H1 (cell line): ENCODE measurements around the gene MS4A6A. TPM values are rescaled to one million over a fixed set of nuclear protein-coding genes. Genes with fewer than 3 reads are reported as not detected.
"Not testable (repeated sequence)": the region's sequence is repeated elsewhere in the genome, so short reads cannot be mapped to it uniquely, and the experiment has no call there.

Source experiments
- CTCF ChIA-PET: fragments of 300-600 bp; sonication (Branson Sonifier 250); formaldehyde crosslinking; loops from one replicate; lab custom pipeline; 2021; ENCODE audit not compliant: partially characterized antibody; lab: Charles Lee
- POLR2A ChIA-PET: fragments of 300-600 bp; sonication (Branson Sonifier 250); formaldehyde crosslinking; loops from one replicate; lab custom pipeline; 2021; ENCODE audit warnings: inconsistent platforms; ENCODE audit not compliant: partially characterized antibody; lab: Charles Lee
- DNase-seq, 2 experiments: peaks; one replicate each; pipeline versions ENCODE4 v3.0.0 to v3.0.0-alpha.2; 2010 to 2022; ENCODE audit warnings: low spot score in 2 of 2, low read depth in 1 of 2, mixed read lengths in 1 of 2
- FAIRE-seq: peaks from 2 replicates; lab custom pipeline; 2011; peaks lifted over from hg19 to GRCh38; lab: Jason Lieb, UNC
- H2AFZ ChIP-seq: 2 replicates; pipeline ENCODE4 v1.8.1; 2012; ENCODE audit warnings: low read length, inconsistent platforms
- H2AK5ac ChIP-seq: 2 replicates; pipeline ENCODE4 v1.6.1; 2013; ENCODE audit warnings: low read depth, low read length
- H2BK120ac ChIP-seq: replicated peaks from 2 replicates; pipeline ENCODE3; 2013; ENCODE audit warnings: low read depth, low read length, inconsistent platforms
- H2BK12ac ChIP-seq: 2 replicates; pipeline ENCODE4 v1.6.1; 2013; ENCODE audit warnings: low read depth, low read length
- H2BK15ac ChIP-seq: 2 replicates; pipeline ENCODE4 v1.6.1; 2013; ENCODE audit warnings: low read length
- H2BK20ac ChIP-seq: 2 replicates; pipeline ENCODE4 v1.6.1; 2013; ENCODE audit warnings: low read length
- H2BK5ac ChIP-seq: 2 replicates; pipeline ENCODE4 v1.6.1; 2013; ENCODE audit warnings: low read depth, low read length
- H3K14ac ChIP-seq: 2 replicates; pipeline ENCODE4 v1.6.1; 2013; ENCODE audit warnings: inconsistent platforms; ENCODE audit not compliant: insufficient read length
- H3K18ac ChIP-seq: 2 replicates; pipeline ENCODE4 v1.6.1; 2013; ENCODE audit warnings: low read length; ENCODE audit errors: extremely low read depth
- H3K23ac ChIP-seq: 2 replicates; pipeline ENCODE4 v1.6.1; 2013; ENCODE audit warnings: inconsistent platforms; ENCODE audit not compliant: insufficient read length
- H3K23me2 ChIP-seq: 2 replicates; pipeline ENCODE4 v1.6.1; 2013; ENCODE audit warnings: low read depth, low read length
- H3K27ac ChIP-seq: 2 replicates; pipeline ENCODE4 v1.6.1; 2011; ENCODE audit warnings: low read depth, low read length, inconsistent platforms
- H3K27me3 ChIP-seq, 4 experiments: replicated peaks in 1 of 4; 1 replicate in 1 of 4; 2 replicates in 3 of 4; pipeline versions ENCODE4 v1.6.1 to v1.8.1; 2011 to 2013; ENCODE audit warnings: low read length in 3 of 4, mild to moderate bottlenecking in 3 of 4, inconsistent platforms in 2 of 4, mixed read lengths in 2 of 4, moderate library complexity in 1 of 4; ENCODE audit not compliant: control insufficient read depth in 3 of 4, insufficient read depth in 3 of 4; ENCODE audit errors: extremely low read depth in 1 of 4
- H3K36me3 ChIP-seq, 4 experiments: 2 replicates each; pipeline versions ENCODE4 v1.6.1 to v1.8.1; 2011 to 2013; ENCODE audit warnings: mild to moderate bottlenecking in 4 of 4, low read length in 3 of 4, moderate library complexity in 2 of 4, control low read depth in 1 of 4, inconsistent platforms in 1 of 4; ENCODE audit not compliant: insufficient read depth in 4 of 4, control insufficient read depth in 2 of 4
- H3K4ac ChIP-seq: replicated peaks from 2 replicates; pipeline ENCODE3; 2013; ENCODE audit warnings: low read length, low read depth, mixed read lengths, inconsistent platforms; ENCODE audit not compliant: insufficient read length
- H3K4me1 ChIP-seq, 4 experiments: replicated peaks in 1 of 4; 1 replicate in 1 of 4; 2 replicates in 3 of 4; pipeline versions ENCODE4 v1.6.1 to v1.8.1; 2011 to 2013; ENCODE audit warnings: low read length in 3 of 4, inconsistent platforms in 2 of 4, mixed read lengths in 1 of 4; ENCODE audit not compliant: insufficient read depth in 4 of 4, control insufficient read depth in 3 of 4
- H3K4me2 ChIP-seq, 2 experiments: 2 replicates each; pipeline versions ENCODE4 v1.6.1 to v1.8.1; 2011 to 2013; ENCODE audit warnings: low read depth in 2 of 2, low read length in 2 of 2, control low read depth in 1 of 2, inconsistent platforms in 1 of 2, mild to moderate bottlenecking in 1 of 2; ENCODE audit not compliant: insufficient read depth in 1 of 2
- H3K4me3 ChIP-seq, 4 experiments: fragments of 200-600, 300-600 bp in 1 of 4; sonication (generic), shearing (Covaris generic), sonication (Bioruptor Twin) in 1 of 4; 2 replicates each; pipeline versions ENCODE4 v1.5.1 to v1.8.1; 2011 to 2016; ENCODE audit warnings: low read length in 4 of 4, low read depth in 3 of 4, control low read depth in 2 of 4, inconsistent platforms in 2 of 4, mild to moderate bottlenecking in 2 of 4, mixed read lengths in 1 of 4, moderate library complexity in 1 of 4; ENCODE audit not compliant: insufficient read depth in 2 of 4; ENCODE audit errors: extremely low read depth in 1 of 4
- H3K56ac ChIP-seq: replicated peaks from 2 replicates; pipeline ENCODE3; 2013; ENCODE audit warnings: low read depth, mild to moderate bottlenecking, mixed read lengths, low read length, inconsistent platforms; ENCODE audit not compliant: insufficient read length
- H3K79me1 ChIP-seq: 2 replicates; pipeline ENCODE4 v1.6.1; 2013; ENCODE audit warnings: low read depth, low read length, control low read depth
- H3K79me2 ChIP-seq, 2 experiments: 2 replicates each; pipeline versions ENCODE4 v1.6.1 to v1.8.1; 2012 to 2013; ENCODE audit warnings: low read length in 2 of 2, mild to moderate bottlenecking in 2 of 2, inconsistent platforms in 1 of 2; ENCODE audit not compliant: insufficient read depth in 2 of 2, control insufficient read depth in 1 of 2
- H3K9ac ChIP-seq, 4 experiments: replicated peaks in 1 of 4; 1 replicate in 1 of 4; 2 replicates in 3 of 4; pipeline versions ENCODE4 v1.6.1 to v1.8.1; 2011 to 2013; ENCODE audit warnings: low read depth in 3 of 4, low read length in 3 of 4, control low read depth in 2 of 4, mild to moderate bottlenecking in 2 of 4, moderate library complexity in 2 of 4, inconsistent platforms in 1 of 4; ENCODE audit errors: extremely low read depth in 1 of 4
- H3K9me3 ChIP-seq, 2 experiments: 2 replicates each; pipeline versions ENCODE4 v1.6.1 to v1.8.1; 2012 to 2013; ENCODE audit warnings: mild to moderate bottlenecking in 2 of 2, moderate library complexity in 2 of 2, control low read depth in 1 of 2, inconsistent platforms in 1 of 2, low read depth in 1 of 2, low read length in 1 of 2, mixed read lengths in 1 of 2; ENCODE audit not compliant: insufficient read depth in 2 of 2
- H4K20me1 ChIP-seq, 2 experiments: replicated peaks in 1 of 2; 2 replicates each; pipeline versions ENCODE3 to v1.8.1; 2011 to 2013; ENCODE audit warnings: inconsistent platforms in 2 of 2, low read length in 2 of 2, mild to moderate bottlenecking in 1 of 2; ENCODE audit not compliant: insufficient read depth in 2 of 2, control insufficient read depth in 1 of 2
- H4K5ac ChIP-seq: 2 replicates; pipeline ENCODE4 v1.6.1; 2013; ENCODE audit warnings: low read length, low read depth, mixed read lengths, inconsistent platforms; ENCODE audit not compliant: insufficient read length
- H4K8ac ChIP-seq: 2 replicates; pipeline ENCODE4 v1.8.0; 2013; ENCODE audit warnings: mild to moderate bottlenecking, moderate library complexity, low read length, inconsistent platforms; ENCODE audit not compliant: insufficient read depth; ENCODE audit errors: extremely low read depth
- H4K91ac ChIP-seq: replicated peaks from 2 replicates; pipeline ENCODE3; 2013; ENCODE audit warnings: low read length, mixed read lengths, inconsistent platforms; ENCODE audit not compliant: insufficient read length
- ATF2 ChIP-seq: IDR thresholded peaks from 2 replicates; pipeline ENCODE4 v1.6.1; 2012; ENCODE audit warnings: low read length, inconsistent platforms
- CBX8 ChIP-seq: fragments of 300-800, 300-1000 bp; sonication (generic); IDR thresholded peaks from 2 replicates; pipeline ENCODE4 v1.7.1; 2016; ENCODE audit warnings: low read depth, low read length, borderline replicate concordance
- CTBP2 ChIP-seq: IDR thresholded peaks from 2 replicates; pipeline ENCODE4 v1.7.0; 2011; ENCODE audit warnings: borderline replicate concordance, mild to moderate bottlenecking, moderate library complexity, mixed read lengths, low read length; ENCODE audit not compliant: insufficient read depth, insufficient read length
- NANOG ChIP-seq: IDR thresholded peaks from 2 replicates; pipeline ENCODE4 v1.6.1; 2011; ENCODE audit warnings: low read length, low read depth, mild to moderate bottlenecking, inconsistent platforms; ENCODE audit not compliant: insufficient read depth, poor library complexity, severe bottlenecking
- polyA plus RNA-seq, 7 experiments: library from polyadenylated mRNA; depleted of rRNA in 3 of 7; stranded (reverse) in 5 of 7; unstranded in 2 of 7; fragments of >200 nt in 5 of 7; fragments of 200-250 nt in 2 of 7; gene quantifications; 1 replicate in 5 of 7; 2 replicates in 1 of 7; 4 replicates in 1 of 7; pipeline versions ENCODE4 v1.2.1 to v1.2.3, GENCODE V29; 2011 to 2013; ENCODE audit warnings: missing spikeins in 2 of 7, mixed read lengths in 2 of 7
- total RNA-seq: library from RNA; stranded (reverse); fragmentation: NEBNext Ultra II Directional; extraction: Animal tissue kit (Norgen Biotek cat#: 25700); gene quantifications from 2 replicates; pipeline ENCODE4 v1.2.1, GENCODE V29; 2021

The MS4A6A gene
- total and polyA plus RNA-seq, 2 of the 8 experiments (the other 6 are each of a cell fraction or from before 2014, with no cell fraction given): not detected

- TF ChIP-seq ATF2 (no peak), CTBP2 (no peak), NANOG (no peak), CBX8 (no peak)
Measured at GRCh38 chr11:60155931-60156330, 27.0 kb downstream of the MS4A6A start (continued).

- H3K14ac ChIP-seq, H3K4me2 ChIP-seq, H3K9ac ChIP-seq, CTCF ChIA-PET, H3K36me3 ChIP-seq, FAIRE-seq, H4K8ac ChIP-seq, H3K4me3 ChIP-seq, H3K18ac ChIP-seq, H2BK15ac ChIP-seq, H2BK20ac ChIP-seq, H3K4me1 ChIP-seq, H2BK5ac ChIP-seq, H3K79me1 ChIP-seq, H3K27ac ChIP-seq, H2BK120ac ChIP-seq, H4K20me1 ChIP-seq, DNase-seq, H2BK12ac ChIP-seq, H3K23me2 ChIP-seq, POLR2A ChIA-PET, H3K9me3 ChIP-seq, H2AFZ ChIP-seq, H3K4ac ChIP-seq, H2AK5ac ChIP-seq, H4K91ac ChIP-seq, H3K23ac ChIP-seq, H3K79me2 ChIP-seq, H4K5ac ChIP-seq, H3K56ac ChIP-seq, H3K27me3 ChIP-seq: not testable (repeated sequence)
Measured at GRCh38 chr11:60152727-60153126, 30.2 kb downstream of the MS4A6A start.
